Fibroblast of the aortic adventitia (primary cell): Measurements from ENCODE around the gene GOLGA6B. TPM values are rescaled to one million over a fixed set of nuclear protein-coding genes. Genes with fewer than 3 reads are reported as not detected.
"Not testable (repeated sequence)": the region's sequence is repeated elsewhere in the genome, so short reads cannot be mapped to it uniquely, and the experiment has no call there.

ENCODE experiments used
- DNase-seq: peaks from one replicate; pipeline ENCODE4 v3.0.0-alpha.2; 2010; ENCODE audit warnings: low read depth
- H3K4me3 ChIP-seq: 2 replicates; pipeline ENCODE4 v1.5.1; 2011; ENCODE audit warnings: low read depth, mild to moderate bottlenecking, control low read depth, low read length, moderate library complexity
- total RNA-seq: library from RNA; depleted of rRNA; stranded (reverse); fragments of >200 nt; gene quantifications from 2 replicates; pipeline ENCODE4 v1.2.3, GENCODE V29; 2012; ENCODE audit warnings: low replicate concordance
- TF ChIP-seq, protein P1 (sequence below): IDR thresholded peaks from 2 replicates; pipeline ENCODE4 v1.5.1; 2011; ENCODE audit warnings: mild to moderate bottlenecking, low read length, control low read depth, inconsistent platforms; ENCODE audit not compliant: insufficient read depth

The GOLGA6B gene, protein sequence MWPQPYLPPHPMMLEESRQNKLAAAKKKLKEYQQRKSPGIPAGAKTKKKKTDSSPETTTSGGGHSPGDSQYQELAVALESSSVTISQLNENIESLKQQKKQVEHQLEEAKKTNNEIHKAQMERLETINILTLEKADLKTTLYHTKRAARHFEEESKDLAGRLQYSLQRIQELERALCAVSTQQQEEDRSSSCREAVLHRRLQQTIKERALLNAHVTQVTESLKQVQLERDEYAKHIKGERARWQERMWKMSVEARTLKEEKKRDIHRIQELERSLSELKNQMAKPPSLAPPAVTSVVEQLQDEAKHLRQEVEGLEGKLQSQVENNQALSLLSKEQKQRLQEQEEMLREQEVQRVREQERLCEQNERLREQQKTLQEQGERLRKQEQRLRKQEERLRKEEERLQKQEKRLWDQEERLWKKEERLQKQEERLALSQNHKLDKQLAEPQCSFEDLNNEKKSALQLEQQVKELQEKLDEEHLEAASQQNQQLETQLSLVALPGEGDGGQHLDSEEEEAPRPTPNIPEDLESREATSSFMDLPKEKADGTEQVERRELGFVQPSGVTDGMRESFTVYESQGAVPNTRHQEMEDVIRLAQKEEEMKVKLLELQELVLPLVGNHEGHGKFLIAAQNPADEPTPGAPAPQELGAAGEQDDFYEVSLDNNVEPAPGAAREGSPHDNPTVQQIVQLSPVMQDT
- total RNA-seq = not detected in 2 replicates

DNA sequence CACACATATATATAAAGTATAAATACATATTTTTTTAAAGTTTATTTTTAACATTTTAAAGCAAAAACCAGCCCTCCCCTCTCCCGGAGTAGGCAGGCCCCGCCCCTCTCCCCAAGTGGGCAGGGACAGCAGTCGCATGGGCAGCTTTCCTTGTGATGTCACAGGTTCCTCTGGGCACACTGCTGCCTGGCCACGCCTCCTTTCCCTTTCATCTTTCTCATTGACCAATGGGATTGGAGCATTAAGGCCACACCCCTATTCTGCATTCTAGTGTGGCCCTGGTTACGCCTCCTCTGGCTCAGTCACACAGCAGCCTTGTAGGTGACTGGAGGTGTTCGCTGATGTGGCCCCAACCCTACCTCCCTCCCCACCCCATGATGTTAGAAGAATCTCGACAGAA, at the start of gene GOLGA6B:
Gene GOLGA6B (plus strand): TSS at position 301 of the 400 bp plus-strand sequence. CDS start 41 bp downstream, at position 342.
- H3K4me3 ChIP-seq, DNase-seq: not testable (repeated sequence)

DNA sequence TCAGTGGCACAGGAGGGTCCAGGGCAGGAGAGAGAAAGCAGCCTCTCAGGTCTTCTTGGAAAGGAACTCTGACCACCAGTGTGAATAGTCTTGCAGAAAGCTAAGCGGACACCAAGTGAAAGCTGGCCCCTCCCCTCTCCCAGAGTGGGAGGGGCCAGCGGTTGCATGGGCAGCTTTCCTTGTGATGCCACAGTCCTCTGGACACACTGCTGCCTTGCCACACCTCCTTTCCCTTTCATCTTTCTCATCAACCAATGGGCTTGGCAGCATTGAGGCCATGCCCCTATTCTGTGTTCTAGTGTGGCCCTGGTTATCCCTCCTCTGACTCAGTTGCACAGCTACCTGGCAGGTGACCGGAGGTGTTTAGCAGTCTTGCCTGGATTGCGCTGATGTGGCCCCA, 49.7 kb upstream of the GOLGA6B start:
- DNase-seq = no peak
- TF ChIP-seq, protein P1, sequence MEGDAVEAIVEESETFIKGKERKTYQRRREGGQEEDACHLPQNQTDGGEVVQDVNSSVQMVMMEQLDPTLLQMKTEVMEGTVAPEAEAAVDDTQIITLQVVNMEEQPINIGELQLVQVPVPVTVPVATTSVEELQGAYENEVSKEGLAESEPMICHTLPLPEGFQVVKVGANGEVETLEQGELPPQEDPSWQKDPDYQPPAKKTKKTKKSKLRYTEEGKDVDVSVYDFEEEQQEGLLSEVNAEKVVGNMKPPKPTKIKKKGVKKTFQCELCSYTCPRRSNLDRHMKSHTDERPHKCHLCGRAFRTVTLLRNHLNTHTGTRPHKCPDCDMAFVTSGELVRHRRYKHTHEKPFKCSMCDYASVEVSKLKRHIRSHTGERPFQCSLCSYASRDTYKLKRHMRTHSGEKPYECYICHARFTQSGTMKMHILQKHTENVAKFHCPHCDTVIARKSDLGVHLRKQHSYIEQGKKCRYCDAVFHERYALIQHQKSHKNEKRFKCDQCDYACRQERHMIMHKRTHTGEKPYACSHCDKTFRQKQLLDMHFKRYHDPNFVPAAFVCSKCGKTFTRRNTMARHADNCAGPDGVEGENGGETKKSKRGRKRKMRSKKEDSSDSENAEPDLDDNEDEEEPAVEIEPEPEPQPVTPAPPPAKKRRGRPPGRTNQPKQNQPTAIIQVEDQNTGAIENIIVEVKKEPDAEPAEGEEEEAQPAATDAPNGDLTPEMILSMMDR = no peak
- H3K4me3 ChIP-seq = no peak overlapping the region

DNA sequence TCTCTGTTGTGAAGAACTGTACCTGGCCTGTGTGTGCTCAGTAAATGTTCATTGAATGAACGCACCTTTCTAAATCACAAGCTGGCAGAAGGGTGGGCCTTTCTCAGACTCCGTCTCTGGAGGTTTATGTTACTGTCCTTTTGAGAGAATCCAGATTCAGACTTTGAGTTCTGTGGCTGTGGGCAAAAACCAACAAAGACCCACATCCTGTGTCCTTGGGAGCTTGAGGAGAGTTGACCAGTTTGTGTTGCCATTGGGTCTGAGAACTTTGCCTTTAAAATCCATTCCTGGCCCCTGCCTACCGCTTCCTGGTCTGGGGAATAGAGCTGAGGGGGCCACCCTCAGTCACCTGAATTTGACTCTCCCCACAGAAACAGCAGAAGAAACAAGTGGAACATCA, 46.4 kb upstream of the GOLGA6B start:
- DNase-seq, H3K4me3 ChIP-seq: not testable (repeated sequence)

DNA sequence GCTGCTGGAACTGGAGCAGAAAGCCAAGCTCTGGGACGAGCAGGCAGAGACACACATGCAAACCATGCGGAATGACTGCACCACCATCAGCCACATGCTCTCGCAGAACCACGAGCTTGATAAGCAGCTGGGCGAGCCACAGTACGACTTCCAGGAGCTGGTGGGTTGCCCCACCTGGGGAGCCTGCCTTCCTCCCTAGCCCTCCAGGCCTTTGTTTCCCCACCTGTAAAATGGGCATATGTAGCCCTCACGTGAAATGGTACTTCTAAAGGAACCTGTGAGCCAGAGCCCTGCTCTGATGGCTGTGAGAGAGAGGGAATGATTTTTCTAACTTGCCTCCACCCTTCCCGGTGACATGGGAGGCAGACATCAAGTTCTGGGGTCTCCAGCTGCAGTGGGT, 44.6 kb upstream of the GOLGA6B start:
- H3K4me3 ChIP-seq = no peak overlapping the region
- TF ChIP-seq, protein P1 = no peak
- no peak for DNase-seq

DNA sequence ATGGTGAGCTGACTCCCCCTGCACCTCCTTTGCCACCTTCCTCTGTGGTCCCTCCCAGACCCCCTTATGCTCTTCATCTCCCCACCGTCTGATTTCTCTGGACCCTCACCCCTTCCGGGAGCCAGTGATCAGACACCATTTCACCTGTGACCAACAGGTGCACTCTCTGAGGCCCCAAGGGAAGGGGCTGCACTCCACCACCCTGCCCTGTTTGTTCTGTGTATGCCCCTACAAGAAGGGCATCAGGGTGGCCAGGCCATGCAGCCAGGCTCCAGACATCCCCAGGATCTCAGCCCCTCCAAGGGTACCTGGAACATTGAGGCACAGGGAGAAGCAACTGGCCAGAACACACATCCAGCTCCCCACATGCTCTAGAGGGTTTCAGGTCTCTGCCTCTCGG, 42.2 kb upstream of the GOLGA6B start:
- DNase-seq, H3K4me3 ChIP-seq: not testable (repeated sequence)

DNA sequence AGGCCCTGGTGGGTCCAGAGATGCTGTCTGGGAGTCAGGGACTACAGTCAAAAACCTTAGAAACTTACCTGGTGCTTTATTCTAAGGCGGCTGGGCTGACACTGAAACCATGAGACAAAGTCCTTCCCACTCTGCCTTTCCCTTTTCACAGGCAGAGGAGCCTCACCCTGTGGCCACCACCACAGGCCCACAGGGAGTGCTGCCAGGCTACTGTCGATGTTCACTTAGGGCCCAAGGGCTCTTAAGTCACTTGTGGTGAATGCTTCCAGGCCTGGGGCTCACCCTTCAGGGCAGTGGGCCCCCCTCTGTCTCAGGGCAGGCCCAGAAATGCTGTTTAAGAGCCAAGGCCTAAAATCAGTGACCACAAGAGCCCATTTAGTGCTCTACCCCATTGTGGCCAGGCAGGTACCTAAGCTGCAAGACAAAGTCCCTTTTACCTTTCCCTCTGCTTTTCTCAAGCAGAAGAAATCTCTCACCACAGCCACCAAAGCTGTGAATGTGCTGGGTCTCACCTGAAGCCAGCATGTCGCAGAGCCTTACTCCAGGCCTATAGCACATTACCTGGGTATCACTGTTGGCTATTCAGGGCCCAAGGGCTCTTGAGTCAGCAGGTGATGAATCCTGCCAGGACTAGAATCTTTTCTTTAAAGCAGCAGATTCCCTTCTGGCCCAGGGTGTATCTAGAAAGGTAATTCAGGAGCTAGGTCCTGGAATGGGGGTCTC, 39.5 kb upstream of the GOLGA6B start:
- no peak overlapping the region for H3K4me3 ChIP-seq
- TF ChIP-seq, protein P1 = no peak
- DNase-seq = no peak

DNA sequence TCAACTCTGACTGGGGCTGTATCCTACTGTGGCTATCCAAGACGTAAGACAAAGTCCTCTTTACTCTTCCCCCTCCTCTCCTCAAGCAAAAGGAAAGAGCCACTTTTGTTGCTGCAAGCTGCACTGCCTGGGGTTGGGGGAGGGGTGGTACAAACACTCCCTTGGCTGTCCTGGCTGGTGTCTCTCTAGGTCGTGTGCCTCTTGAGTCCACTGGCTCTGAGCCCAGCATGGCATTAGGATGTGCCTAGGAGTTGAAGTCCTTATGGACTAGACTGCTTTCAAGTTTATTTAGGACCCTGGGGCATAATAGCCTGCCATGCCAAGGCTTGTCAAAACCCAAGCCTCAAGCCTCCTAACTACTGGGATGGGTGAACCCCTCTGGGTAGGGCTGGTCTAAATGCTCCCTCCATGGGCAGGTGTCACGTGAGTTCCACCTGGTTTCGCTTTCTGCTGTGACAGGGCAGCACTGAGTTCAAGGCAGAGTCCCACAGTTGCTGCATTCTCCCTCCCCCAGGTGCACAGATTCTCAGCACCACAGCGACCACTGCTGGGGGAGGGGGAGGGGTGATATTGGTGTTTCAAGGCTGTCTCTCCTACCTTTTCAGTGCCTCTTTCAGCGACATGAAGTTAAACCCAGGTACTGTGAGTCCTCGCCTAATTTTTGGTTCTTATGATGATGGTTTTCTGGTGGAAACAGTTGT, 38.8 kb upstream of the GOLGA6B start:
- H3K4me3 ChIP-seq, DNase-seq: not testable (repeated sequence)

DNA sequence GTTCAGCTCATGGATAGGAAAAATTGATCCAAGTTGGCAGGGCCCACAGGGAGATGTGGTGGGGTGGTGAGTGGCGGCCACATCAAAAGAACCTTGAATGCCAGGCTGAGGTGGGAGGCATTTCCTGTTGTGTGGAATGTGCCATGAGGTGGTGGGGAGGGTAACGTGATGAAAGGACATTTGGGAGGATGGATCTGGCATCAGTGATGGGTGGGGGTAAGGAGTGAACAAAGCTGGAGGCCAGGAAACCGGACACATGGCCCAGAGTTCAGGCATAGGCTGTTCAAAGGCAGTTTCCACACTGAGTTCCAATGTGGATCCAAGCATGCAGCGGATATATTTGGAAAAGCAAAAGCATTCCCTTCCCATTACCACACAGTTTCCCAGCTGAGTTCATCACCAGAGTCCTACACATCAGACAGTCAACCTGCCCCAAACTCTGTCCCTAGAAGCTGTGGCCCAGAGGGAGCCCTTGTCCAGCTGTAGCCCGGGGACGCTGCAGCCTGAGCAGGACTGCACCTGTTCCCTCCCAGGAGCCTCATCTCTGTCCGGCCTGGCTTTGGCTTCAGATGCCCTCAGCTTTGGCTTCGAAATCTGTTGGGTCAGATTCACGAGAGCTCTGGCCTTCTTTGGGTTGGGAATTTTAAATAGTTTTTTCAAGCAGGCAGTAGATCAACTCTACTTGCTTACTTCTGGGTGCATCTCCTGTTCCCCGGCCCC, 37.8 kb upstream of the GOLGA6B start:
- no peak for DNase-seq
- no peak overlapping the region for H3K4me3 ChIP-seq
- TF ChIP-seq, protein P1 = no peak

DNA sequence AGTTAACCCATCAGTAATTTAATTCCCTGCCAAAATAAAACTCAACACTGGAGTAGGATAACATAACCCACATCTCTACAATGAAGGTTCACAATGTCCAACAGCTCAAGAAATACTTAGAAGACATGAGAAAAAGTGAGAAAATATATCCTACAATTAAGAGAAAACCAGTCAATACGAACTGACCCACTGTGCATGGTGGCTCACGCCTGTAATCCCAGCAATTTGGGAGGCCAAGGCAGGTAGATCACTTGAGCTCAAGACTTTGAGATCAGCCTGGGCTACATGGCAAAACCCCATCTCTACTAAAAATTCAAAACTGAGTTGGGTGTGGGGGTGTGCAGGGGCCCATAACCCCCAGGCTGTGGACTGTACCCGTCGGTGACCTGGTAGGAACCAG, 30.6 kb upstream of the GOLGA6B start:
- DNase-seq, H3K4me3 ChIP-seq: not testable (repeated sequence)

DNA sequence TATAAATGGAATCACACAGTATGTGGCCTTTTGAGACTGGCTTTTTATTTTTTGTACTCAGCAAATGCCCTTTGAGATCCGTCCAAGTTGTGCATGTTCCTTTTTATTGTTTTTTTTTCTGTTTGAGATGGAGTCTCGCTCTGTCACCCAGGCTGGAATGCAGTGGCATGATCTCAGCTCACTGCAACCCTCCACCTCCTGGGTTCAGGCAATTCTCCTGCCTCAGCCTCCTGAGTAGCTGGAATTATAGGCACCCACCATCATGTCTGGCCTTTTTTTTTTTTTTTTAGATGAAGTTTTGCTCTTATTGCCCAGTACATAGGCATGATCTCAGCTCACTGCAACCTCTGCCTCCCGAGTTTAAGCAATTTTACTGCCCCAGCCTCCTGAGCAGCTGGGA, 28.3 kb upstream of the GOLGA6B start:
- H3K4me3 ChIP-seq, DNase-seq: not testable (repeated sequence)

DNA sequence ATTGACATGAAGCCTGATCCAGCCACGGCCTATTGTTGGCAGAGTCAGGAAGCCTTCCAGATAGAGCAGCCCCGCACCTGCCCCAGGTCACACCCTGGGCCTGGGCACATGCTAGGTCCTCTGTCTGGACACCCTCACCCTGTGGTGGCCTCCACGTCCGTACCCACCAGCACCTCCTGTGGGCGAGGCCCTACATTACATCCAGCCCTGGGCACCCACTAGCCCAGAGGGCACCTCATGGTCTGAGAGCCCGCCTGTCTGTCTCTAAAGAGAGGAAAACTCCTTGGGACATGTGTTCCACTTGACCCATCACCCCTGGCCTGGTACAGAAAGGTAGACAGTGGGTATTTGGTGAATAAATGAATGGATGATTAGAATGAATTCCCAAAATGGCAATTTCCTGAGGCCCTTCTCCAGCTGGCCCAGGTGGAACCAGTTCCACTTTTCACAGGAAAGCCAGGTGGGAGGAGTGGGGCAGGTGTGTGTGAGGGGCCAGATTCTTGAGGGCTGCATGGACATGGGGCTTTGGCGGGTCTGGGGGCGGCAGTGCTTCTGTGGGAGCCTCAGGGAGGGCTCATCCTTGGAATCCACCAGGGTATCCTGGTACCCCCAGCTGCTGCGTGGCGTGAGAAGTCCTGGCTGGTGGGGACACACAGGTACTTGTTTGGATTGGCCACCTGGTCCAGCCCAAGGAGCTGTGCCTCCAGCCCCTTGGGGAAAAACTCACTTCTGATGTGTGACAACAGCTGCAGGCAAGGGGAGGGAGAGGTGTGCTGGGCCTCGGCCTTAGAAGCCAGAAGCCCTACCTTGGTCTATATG, 26.0 kb upstream of the GOLGA6B start:
- not testable (repeated sequence) for H3K4me3 ChIP-seq, DNase-seq
